PC-9 (cell line): ENCODE results near the gene ESR1. TPM values are rescaled to one million over a fixed set of nuclear protein-coding genes. Genes with fewer than 3 reads are reported as not detected.

Source experiments
- BruUV-seq: library from RNA; stranded (reverse); fragments of 400-500 nt; replicated peaks from 2 replicates; lab custom pipeline; 2021; lab: Mats Ljungman, UMichigan
- CTCF ChIA-PET: fragments of 300-600 bp; sonication (Branson Sonifier 250); formaldehyde crosslinking; loops from one replicate; lab custom pipeline; 2022; ENCODE audit warnings: antibody characterized with exemption; lab: Charles Lee
- POLR2A ChIA-PET: fragments of 300-600 bp; sonication (Branson Sonifier 250); formaldehyde crosslinking; loops from one replicate; lab custom pipeline; 2022; ENCODE audit warnings: antibody characterized with exemption; ENCODE audit not compliant: unreplicated experiment; lab: Charles Lee
- DNase-seq, 2 experiments: peaks; one replicate each; pipeline versions ENCODE4 v3.0.0 to v3.0.0-alpha.2; 2015 to 2022; ENCODE audit warnings: mixed read lengths in 1 of 2
- H2AFZ ChIP-seq: fragments of 200-600 bp; sonication (generic); 2 replicates; pipeline ENCODE4 v1.8.1; 2017; ENCODE audit warnings: antibody characterized with exemption
- H3F3A ChIP-seq: fragments of 200-600 bp; sonication (generic); 2 replicates; pipeline ENCODE4 v1.8.1; 2017; ENCODE audit warnings: antibody characterized with exemption, mild to moderate bottlenecking, low read depth; ENCODE audit not compliant: insufficient read depth
- H3K27ac ChIP-seq: fragments of 200-600 bp; sonication (generic); 2 replicates; pipeline ENCODE4 v1.6.1; 2016; ENCODE audit warnings: mixed run types
- H3K27me3 ChIP-seq: fragments of 200-600 bp; sonication (generic); 2 replicates; pipeline ENCODE4 v1.6.1; 2016; ENCODE audit warnings: low read depth, mixed run types; ENCODE audit not compliant: insufficient read depth
- H3K36me3 ChIP-seq: fragments of 200-600 bp; sonication (generic); 2 replicates; pipeline ENCODE4 v1.6.1; 2016; ENCODE audit warnings: low read depth, mixed run types
- H3K4me1 ChIP-seq: fragments of 200-600 bp; sonication (generic); replicated peaks from 2 replicates; pipeline ENCODE4 v1.6.1; 2016; ENCODE audit warnings: mixed run types; ENCODE audit not compliant: insufficient read depth
- H3K4me2 ChIP-seq: fragments of 200-600 bp; sonication (generic); 2 replicates; pipeline ENCODE4 v1.6.1; 2017; ENCODE audit warnings: mixed run types
- H3K4me3 ChIP-seq: fragments of 200-600 bp; sonication (generic); 2 replicates; pipeline ENCODE4 v1.6.1; 2016; ENCODE audit warnings: mixed run types
- H3K79me2 ChIP-seq: fragments of 200-600 bp; sonication (generic); 2 replicates; pipeline ENCODE4 v1.6.1; 2017; ENCODE audit warnings: low read depth, mixed run types
- H3K9me2 ChIP-seq: fragments of 200-600 bp; sonication (generic); 2 replicates; pipeline ENCODE4 v1.8.1; 2017; ENCODE audit warnings: mild to moderate bottlenecking; ENCODE audit not compliant: insufficient read depth
- H3K9me3 ChIP-seq: fragments of 200-600 bp; sonication (generic); 2 replicates; pipeline ENCODE4 v1.8.1; 2016; ENCODE audit warnings: low read depth; ENCODE audit not compliant: insufficient read depth
- H4K20me1 ChIP-seq: fragments of 200-600 bp; sonication (generic); 2 replicates; pipeline ENCODE4 v1.8.1; 2017; ENCODE audit not compliant: insufficient read depth
- EZH2 ChIP-seq: fragments of 200-600 bp; sonication (generic); IDR thresholded peaks from 2 replicates; pipeline ENCODE4 v1.8.0; 2017; ENCODE audit warnings: antibody characterized with exemption, low read depth
- intact Hi-C: fragments of 100-400 bp; cut with micrococcal nuclease; formaldehyde crosslinking; loops from one replicate; pipeline ENCODE4 v1.10.0; 2022; ENCODE audit not compliant: unreplicated experiment
- total RNA-seq: library from RNA; stranded (reverse); gene quantifications from 2 replicates; pipeline ENCODE4 v1.2.3, GENCODE V29; 2021
- TF ChIP-seq, protein P1 (sequence below): fragments of 200-600 bp; sonication (generic); conservative IDR thresholded peaks from 2 replicates; pipeline ENCODE4 v1.6.1; 2017; ENCODE audit warnings: mixed run types, antibody characterized with exemption, mild to moderate bottlenecking, moderate library complexity

The ESR1 gene
- total RNA-seq, 1 experiment from 2014 or later: 1.5 TPM

DNA sequence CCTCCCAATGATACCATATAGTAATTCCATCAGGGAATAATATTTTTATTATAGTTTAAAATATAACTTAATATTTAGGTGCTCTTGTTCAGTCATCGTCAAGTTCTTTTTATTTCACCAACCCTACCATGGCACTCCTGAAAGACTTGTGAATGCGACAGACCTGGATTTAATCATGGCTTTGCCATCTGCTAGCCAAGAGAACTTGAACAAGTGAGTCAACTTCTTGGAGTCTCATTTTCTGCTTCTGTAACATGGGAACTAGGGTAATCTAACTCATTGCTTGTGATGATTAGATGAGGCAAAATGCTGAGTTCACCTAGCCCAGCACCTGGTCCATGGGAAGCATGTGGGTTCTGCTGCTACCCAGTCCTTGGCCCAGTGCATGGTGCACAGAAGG is 62.9 kb downstream of the ESR1 start:
- TF ChIP-seq, protein P1, sequence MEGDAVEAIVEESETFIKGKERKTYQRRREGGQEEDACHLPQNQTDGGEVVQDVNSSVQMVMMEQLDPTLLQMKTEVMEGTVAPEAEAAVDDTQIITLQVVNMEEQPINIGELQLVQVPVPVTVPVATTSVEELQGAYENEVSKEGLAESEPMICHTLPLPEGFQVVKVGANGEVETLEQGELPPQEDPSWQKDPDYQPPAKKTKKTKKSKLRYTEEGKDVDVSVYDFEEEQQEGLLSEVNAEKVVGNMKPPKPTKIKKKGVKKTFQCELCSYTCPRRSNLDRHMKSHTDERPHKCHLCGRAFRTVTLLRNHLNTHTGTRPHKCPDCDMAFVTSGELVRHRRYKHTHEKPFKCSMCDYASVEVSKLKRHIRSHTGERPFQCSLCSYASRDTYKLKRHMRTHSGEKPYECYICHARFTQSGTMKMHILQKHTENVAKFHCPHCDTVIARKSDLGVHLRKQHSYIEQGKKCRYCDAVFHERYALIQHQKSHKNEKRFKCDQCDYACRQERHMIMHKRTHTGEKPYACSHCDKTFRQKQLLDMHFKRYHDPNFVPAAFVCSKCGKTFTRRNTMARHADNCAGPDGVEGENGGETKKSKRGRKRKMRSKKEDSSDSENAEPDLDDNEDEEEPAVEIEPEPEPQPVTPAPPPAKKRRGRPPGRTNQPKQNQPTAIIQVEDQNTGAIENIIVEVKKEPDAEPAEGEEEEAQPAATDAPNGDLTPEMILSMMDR: no peak
- TF ChIP-seq EZH2: no peak
- no peak for DNase-seq
- Histone ChIP-seq H4K20me1 (no peaks in the 10 kb centered on the region), H2AFZ (no peak overlapping the region), H3K79me2 (no peaks in the 10 kb centered on the region), H3K4me1 (no peaks in the 10 kb centered on the region), H3K27ac (no peak overlapping the region), H3F3A (no peaks in the 10 kb centered on the region), H3K36me3 (no peaks in the 10 kb centered on the region), H3K9me3 (no peaks in the 10 kb centered on the region), H3K9me2 (0 out of 2 replicates have a peak, but pooled peaks cover 5% of the 10 kb centered on the region), H3K4me2 (no peak overlapping the region), H3K27me3 (no peaks in the 10 kb centered on the region), H3K4me3 (no peak overlapping the region)
- intact Hi-C loops: no loop called here
- BruUV-seq: no TSS peak
- POLR2A ChIA-PET: no interaction called here
- CTCF ChIA-PET: no interaction called here

DNA sequence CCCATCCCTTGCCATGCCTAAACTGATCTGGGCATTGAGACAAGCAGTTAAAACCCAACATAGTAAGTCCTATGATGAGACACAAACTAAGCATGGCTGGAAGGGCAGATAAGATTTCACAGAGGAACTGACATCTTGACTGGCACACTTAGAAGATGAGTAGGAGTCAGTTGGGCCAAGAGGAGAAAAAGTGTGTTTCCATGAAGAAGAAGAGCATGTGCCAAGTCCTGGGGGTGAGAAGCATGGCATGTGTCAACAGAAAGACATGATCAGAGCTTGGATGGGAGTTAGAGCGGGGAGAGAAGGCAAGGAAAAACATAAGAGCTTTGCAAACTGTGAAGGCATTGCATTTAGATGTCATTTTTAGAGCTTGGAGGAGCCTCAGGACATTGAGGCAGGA is 68.0 kb downstream of the ESR1 start:
- Histone ChIP-seq H3K27me3 (no peaks in the 10 kb centered on the region), H3K27ac (no peak overlapping the region), H3K9me3 (no peaks in the 10 kb centered on the region), H3K79me2 (no peaks in the 10 kb centered on the region), H3K4me2 (no peak overlapping the region), H2AFZ (no peak overlapping the region), H3K4me1 (no peaks in the 10 kb centered on the region), H3F3A (no peaks in the 10 kb centered on the region), H3K36me3 (no peaks in the 10 kb centered on the region), H4K20me1 (no peaks in the 10 kb centered on the region), H3K9me2 (0 out of 2 replicates have a peak, but pooled peaks cover 5% of the 10 kb centered on the region), H3K4me3 (no peak overlapping the region)
- BruUV-seq: no TSS peak
- ChIA-PET POLR2A (no interaction called here), CTCF (no interaction called here)
- intact Hi-C loops: no loop called here
- TF ChIP-seq, protein P1: no peak
- no peak for TF ChIP-seq EZH2
- no peak for DNase-seq

DNA sequence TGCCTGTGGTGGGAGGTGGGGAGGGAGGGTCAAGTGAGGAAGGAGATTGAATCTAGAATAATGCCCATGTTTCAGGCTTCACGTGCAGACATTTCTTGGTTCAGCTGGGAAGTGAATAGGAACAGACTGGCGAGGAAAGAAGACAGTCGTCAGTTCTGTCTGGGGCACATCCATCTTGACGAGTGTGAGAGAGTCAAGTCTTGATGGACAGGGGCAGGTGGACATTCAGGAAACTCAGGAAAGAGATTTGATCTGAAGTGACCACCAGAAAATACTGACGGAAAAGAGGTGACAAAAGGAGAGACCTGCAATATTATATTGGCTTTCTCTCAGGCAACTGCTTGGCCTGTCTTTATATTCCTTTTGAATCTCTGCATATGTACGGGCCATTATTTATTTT is 68.6 kb downstream of the ESR1 start:
- Histone ChIP-seq H3K36me3 (no peaks in the 10 kb centered on the region), H3K4me1 (no peaks in the 10 kb centered on the region), H3K27me3 (no peaks in the 10 kb centered on the region), H3K9me2 (0 out of 2 replicates have a peak, but pooled peaks cover 5% of the 10 kb centered on the region), H3K4me2 (no peak overlapping the region), H3K79me2 (no peaks in the 10 kb centered on the region), H4K20me1 (no peaks in the 10 kb centered on the region), H3K9me3 (no peaks in the 10 kb centered on the region), H3K4me3 (no peak overlapping the region), H3F3A (no peaks in the 10 kb centered on the region), H2AFZ (no peak overlapping the region), H3K27ac (no peak overlapping the region)
- ChIA-PET POLR2A (no interaction called here), CTCF (no interaction called here)
- DNase-seq: no peak
- intact Hi-C loops: no loop called here
- TF ChIP-seq, protein P1: no peak
- TF ChIP-seq EZH2: no peak
- BruUV-seq: no TSS peak
